Measurements from ENCODE around the gene CNTN6.
"Not testable (repeated sequence)": the region's sequence is repeated elsewhere in the genome, so short reads cannot be mapped to it uniquely, and the experiment has no call there.

The CNTN6 gene

GRCh38 chr3:1287815-1288214 is 195.0 kb downstream of the CNTN6 start:
- no peak for DNase-seq (ENCODE audit: low spot score)

- DNase-seq (ENCODE audit: low spot score) = no peak
These were observed 196.1 kb downstream of the CNTN6 start for GRCh38 chr3:1288805-1289494.

- DNase-seq (ENCODE audit: low spot score) = no peak
These were observed 199.8 kb downstream of the CNTN6 start for GRCh38 chr3:1292571-1293071.

GRCh38 chr3:1294586-1294985 is 201.8 kb downstream of the CNTN6 start:
- DNase-seq (ENCODE audit: low spot score) = no peak

- no peak for DNase-seq (ENCODE audit: low spot score)
These were observed 225.6 kb downstream of the CNTN6 start for GRCh38 chr3:1318296-1319005.

GRCh38 chr3:1326546-1326945 is 233.7 kb downstream of the CNTN6 start:
- DNase-seq (ENCODE audit: low spot score) = no peak

- no peak for DNase-seq (ENCODE audit: low spot score)
These were observed 237.3 kb downstream of the CNTN6 start for GRCh38 chr3:1330107-1330506.

GRCh38 chr3:1346386-1346785 is 253.6 kb downstream of the CNTN6 start:
- no peak for DNase-seq (ENCODE audit: low spot score)

- no peak for DNase-seq (ENCODE audit: low spot score)
These were observed 255.7 kb downstream of the CNTN6 start for GRCh38 chr3:1348547-1348946.

- no peak for DNase-seq (ENCODE audit: low spot score)
These were observed 258.1 kb downstream of the CNTN6 start for GRCh38 chr3:1350885-1351284.

- DNase-seq (ENCODE audit: low spot score) = no peak
These were observed 262.9 kb downstream of the CNTN6 start for GRCh38 chr3:1355691-1356090.

- DNase-seq (ENCODE audit: low spot score) = no peak
These were observed 263.3 kb downstream of the CNTN6 start for GRCh38 chr3:1356101-1356500.

GRCh38 chr3:1365528-1365927 is 272.7 kb downstream of the CNTN6 start:
- no peak for DNase-seq (ENCODE audit: low spot score)

- no peak for DNase-seq (ENCODE audit: low spot score)
These were observed 281.6 kb downstream of the CNTN6 start for GRCh38 chr3:1374471-1374870.

GRCh38 chr3:1375145-1375544 is 282.3 kb downstream of the CNTN6 start:
- no peak for DNase-seq (ENCODE audit: low spot score)

- DNase-seq (ENCODE audit: low spot score) = no peak
These were observed 288.3 kb downstream of the CNTN6 start for GRCh38 chr3:1380926-1381646.

GRCh38 chr3:1381647-1382036 is 288.8 kb downstream of the CNTN6 start:
- no peak for DNase-seq (ENCODE audit: low spot score)

GRCh38 chr3:1387396-1387905 is 294.6 kb downstream of the CNTN6 start:
- DNase-seq (ENCODE audit: low spot score) = not testable (repeated sequence)

GRCh38 chr3:1394188-1394587 is 301.4 kb downstream of the CNTN6 start:
- DNase-seq (ENCODE audit: low spot score) = no peak

- no peak for DNase-seq (ENCODE audit: low spot score)
These were observed 307.7 kb downstream of the CNTN6 start for GRCh38 chr3:1400571-1400970.

GRCh38 chr3:1404270-1404962 is 311.6 kb downstream of the CNTN6 start:
- DNase-seq (ENCODE audit: low spot score) = peak; percentile 14

GRCh38 chr3:1406250-1406649 is 313.4 kb downstream of the CNTN6 start:
- DNase-seq (ENCODE audit: low spot score) = no peak
